Measurements from ENCODE around the gene CIAO2B. TPM values are rescaled to one million over a fixed set of nuclear protein-coding genes. Genes with fewer than 3 reads are reported as not detected.

The CIAO2B gene
- total RNA-seq, 1 donor from 2014 or later: 61.3 TPM

- no peak for TF ChIP-seq CTCF (IDR thresholded peaks at IDR 0.05)
- DNase-seq (ENCODE audit: low spot score): no peak
- Mint-ChIP-seq H3K4me3 (ENCODE audit: unreplicated experiment) (no peak overlapping the region), H3K36me3 (ENCODE audit: low read depth) (peaks cover 13% of the 10 kb centered on the region), H3K27ac (ENCODE audit: unreplicated experiment) (no peak overlapping the region), H3K4me1 (ENCODE audit: low read depth) (peaks cover 5% of the 10 kb centered on the region), H3K27me3 (ENCODE audit: low read depth) (no peaks in the 10 kb centered on the region), H3K9me3 (ENCODE audit: low read depth) (no peaks in the 10 kb centered on the region)
These were observed 47.9 kb downstream of the CIAO2B start for GRCh38 chr16:66886321-66886720.

GRCh38 chr16:66885491-66885890, 48.7 kb downstream of the CIAO2B start:
- Mint-ChIP-seq H3K4me1 (ENCODE audit: low read depth) (peaks cover 6% of the 10 kb centered on the region), H3K27me3 (ENCODE audit: low read depth) (no peaks in the 10 kb centered on the region), H3K27ac (ENCODE audit: unreplicated experiment) (no peak overlapping the region), H3K9me3 (ENCODE audit: low read depth) (no peaks in the 10 kb centered on the region), H3K4me3 (ENCODE audit: unreplicated experiment) (no peak overlapping the region), H3K36me3 (ENCODE audit: low read depth) (peaks cover 11% of the 10 kb centered on the region)
- no peak for DNase-seq (ENCODE audit: low spot score)
- no peak for TF ChIP-seq CTCF (IDR thresholded peaks at IDR 0.05)

DNA sequence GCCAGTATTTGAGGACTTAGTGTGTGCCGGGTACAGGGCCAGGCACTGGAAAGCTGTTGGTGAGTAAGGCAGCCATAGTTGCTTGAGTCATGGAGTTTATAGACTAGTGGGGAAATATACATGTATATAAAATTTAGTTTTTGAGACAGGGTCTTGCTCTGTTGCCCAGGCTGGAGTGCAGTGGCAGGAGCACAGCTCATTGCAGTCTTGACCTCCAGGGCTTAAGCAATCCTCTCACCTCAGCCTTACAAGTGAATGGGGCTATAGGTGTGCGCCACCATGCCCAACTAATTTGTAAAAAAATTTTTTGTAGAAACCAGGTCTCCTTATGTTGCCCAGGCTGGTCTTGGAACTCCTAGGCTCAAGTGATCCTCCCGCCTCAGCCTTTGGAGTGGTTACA, 51.5 kb downstream of the CIAO2B start:
- Mint-ChIP-seq H3K4me3 (ENCODE audit: unreplicated experiment) (no peak overlapping the region), H3K9me3 (ENCODE audit: low read depth) (no peaks in the 10 kb centered on the region), H3K36me3 (ENCODE audit: low read depth) (peaks cover 11% of the 10 kb centered on the region), H3K27ac (ENCODE audit: unreplicated experiment) (no peak overlapping the region), H3K4me1 (ENCODE audit: low read depth) (peaks cover 25% of the 10 kb centered on the region), H3K27me3 (ENCODE audit: low read depth) (no peaks in the 10 kb centered on the region)
- DNase-seq (ENCODE audit: low spot score): no peak
- no peak for TF ChIP-seq CTCF (IDR thresholded peaks at IDR 0.05)

Other genes with a start within 250 kb of the CIAO2B start
- 30.1 to 32.5 TPM (median 31.5 TPM) in 3 replicates for gene CMTM4, start 237.7 kb downstream of the CIAO2B start, total RNA-seq
- 144 to 153 TPM (median 147 TPM) in 3 replicates for gene DYNC1LI2, start 182.8 kb downstream of the CIAO2B start, total RNA-seq
- not detected in 3 replicates for gene TERB1, start 132.8 kb downstream of the CIAO2B start, total RNA-seq
- gene NAE1, start 103.4 kb downstream of the CIAO2B start, total RNA-seq: 46.7 to 51.4 TPM (median 47.8 TPM) in 3 replicates
- gene CA7, start 90.0 kb downstream of the CIAO2B start, total RNA-seq: not detected in 3 replicates
- 8.5 to 9.2 TPM (median 9.0 TPM) in 3 replicates for gene PDP2, start 53.9 kb downstream of the CIAO2B start, total RNA-seq
- not detected in 3 replicates for gene CDH16, start 15.5 kb downstream of the CIAO2B start, total RNA-seq
- 0.75 to 6.5 TPM (median 4.4 TPM) in 3 replicates for gene RRAD, start 8.9 kb downstream of the CIAO2B start, total RNA-seq
- gene CES2, start 1.1 kb upstream of the CIAO2B start, total RNA-seq: 25.2 to 27.9 TPM (median 26.0 TPM) in 3 replicates
- 0.12 to 0.75 TPM (median 0.13 TPM) in 3 replicates for gene CES3, start 26.9 kb upstream of the CIAO2B start, total RNA-seq
- 1.6 to 6.6 TPM (median 2.6 TPM) in 3 replicates for gene CES4A, start 54.2 kb upstream of the CIAO2B start, total RNA-seq
- 56.6 to 62.7 TPM (median 61.3 TPM) in 3 replicates for gene CBFB, start 94.7 kb upstream of the CIAO2B start, total RNA-seq
- gene PHAF1, start 175.5 kb upstream of the CIAO2B start, total RNA-seq: 14.0 to 18.2 TPM (median 14.9 TPM) in 3 replicates
- 39.9 to 64.4 TPM (median 41.4 TPM) in 3 replicates for gene B3GNT9, start 216.6 kb upstream of the CIAO2B start, total RNA-seq
- gene TRADD, start 225.5 kb upstream of the CIAO2B start, total RNA-seq: 16.6 to 20.0 TPM (median 19.1 TPM) in 3 replicates
- gene FBXL8, start 225.6 kb upstream of the CIAO2B start, total RNA-seq: 14.6 to 17.5 TPM (median 16.0 TPM) in 3 replicates
- gene HSF4, start 230.3 kb upstream of the CIAO2B start, total RNA-seq: 11.6 to 19.0 TPM (median 15.7 TPM) in 3 replicates
- gene NOL3, start 236.1 kb upstream of the CIAO2B start, total RNA-seq: 21.9 to 34.6 TPM (median 31.2 TPM) in 3 replicates
- gene MATCAP1, start 249.6 kb upstream of the CIAO2B start, total RNA-seq: 28.0 to 45.0 TPM (median 29.9 TPM) in 3 replicates

All from chondrocyte (in vitro differentiated cells).